Ishikawa (cell line): ENCODE measurements around the gene SOBP.

Source experiments
- CREB1 ChIP-seq: IDR thresholded peaks from 2 replicates; pipeline ENCODE4 v1.6.1; 2012; ENCODE audit warnings: low read depth
- EGR1 ChIP-seq: IDR thresholded peaks from 2 replicates; pipeline ENCODE4 v1.6.1; 2012
- EP300 ChIP-seq: IDR thresholded peaks from 2 replicates; pipeline ENCODE4 v1.6.1; 2012; ENCODE audit warnings: borderline replicate concordance
- FOXM1 ChIP-seq: IDR thresholded peaks from 2 replicates; pipeline ENCODE4 v1.6.1; 2012; ENCODE audit warnings: low read depth, borderline replicate concordance
- TAF1 ChIP-seq: IDR thresholded peaks from 2 replicates; pipeline ENCODE4 v1.6.1; 2012; ENCODE audit warnings: low read depth, mild to moderate bottlenecking
- TCF12 ChIP-seq: IDR thresholded peaks from 2 replicates; pipeline ENCODE4 v1.6.1; 2012; ENCODE audit warnings: low read depth
- TEAD4 ChIP-seq: IDR thresholded peaks from 2 replicates; pipeline ENCODE4 v1.6.1; 2012
- USF1 ChIP-seq: IDR thresholded peaks from 2 replicates; pipeline ENCODE4 v1.6.1; 2012
- ZBTB7A ChIP-seq: IDR thresholded peaks from 2 replicates; pipeline ENCODE4 v1.6.1; 2012; ENCODE audit warnings: low read depth
- TF ChIP-seq, protein P1 (sequence below): IDR thresholded peaks from 2 replicates; pipeline ENCODE4 v1.6.1; 2012
- TF ChIP-seq, protein P2 (sequence below): IDR thresholded peaks from 2 replicates; pipeline ENCODE4 v1.6.1; 2012; ENCODE audit warnings: low read depth, mild to moderate bottlenecking

GRCh38 chr6:107642861-107643328, 153.0 kb downstream of the SOBP start:
- TF ChIP-seq TCF12, result no peak
- TF ChIP-seq, protein P1, sequence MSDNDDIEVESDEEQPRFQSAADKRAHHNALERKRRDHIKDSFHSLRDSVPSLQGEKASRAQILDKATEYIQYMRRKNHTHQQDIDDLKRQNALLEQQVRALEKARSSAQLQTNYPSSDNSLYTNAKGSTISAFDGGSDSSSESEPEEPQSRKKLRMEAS, result no peak
- no peak for TF ChIP-seq EP300
- TF ChIP-seq TEAD4, result no peak
- no peak for TF ChIP-seq USF1
- TF ChIP-seq TAF1, result no peak
- no peak for TF ChIP-seq EGR1
- no peak for TF ChIP-seq CREB1
- TF ChIP-seq FOXM1, result no peak
- TF ChIP-seq, protein P2, sequence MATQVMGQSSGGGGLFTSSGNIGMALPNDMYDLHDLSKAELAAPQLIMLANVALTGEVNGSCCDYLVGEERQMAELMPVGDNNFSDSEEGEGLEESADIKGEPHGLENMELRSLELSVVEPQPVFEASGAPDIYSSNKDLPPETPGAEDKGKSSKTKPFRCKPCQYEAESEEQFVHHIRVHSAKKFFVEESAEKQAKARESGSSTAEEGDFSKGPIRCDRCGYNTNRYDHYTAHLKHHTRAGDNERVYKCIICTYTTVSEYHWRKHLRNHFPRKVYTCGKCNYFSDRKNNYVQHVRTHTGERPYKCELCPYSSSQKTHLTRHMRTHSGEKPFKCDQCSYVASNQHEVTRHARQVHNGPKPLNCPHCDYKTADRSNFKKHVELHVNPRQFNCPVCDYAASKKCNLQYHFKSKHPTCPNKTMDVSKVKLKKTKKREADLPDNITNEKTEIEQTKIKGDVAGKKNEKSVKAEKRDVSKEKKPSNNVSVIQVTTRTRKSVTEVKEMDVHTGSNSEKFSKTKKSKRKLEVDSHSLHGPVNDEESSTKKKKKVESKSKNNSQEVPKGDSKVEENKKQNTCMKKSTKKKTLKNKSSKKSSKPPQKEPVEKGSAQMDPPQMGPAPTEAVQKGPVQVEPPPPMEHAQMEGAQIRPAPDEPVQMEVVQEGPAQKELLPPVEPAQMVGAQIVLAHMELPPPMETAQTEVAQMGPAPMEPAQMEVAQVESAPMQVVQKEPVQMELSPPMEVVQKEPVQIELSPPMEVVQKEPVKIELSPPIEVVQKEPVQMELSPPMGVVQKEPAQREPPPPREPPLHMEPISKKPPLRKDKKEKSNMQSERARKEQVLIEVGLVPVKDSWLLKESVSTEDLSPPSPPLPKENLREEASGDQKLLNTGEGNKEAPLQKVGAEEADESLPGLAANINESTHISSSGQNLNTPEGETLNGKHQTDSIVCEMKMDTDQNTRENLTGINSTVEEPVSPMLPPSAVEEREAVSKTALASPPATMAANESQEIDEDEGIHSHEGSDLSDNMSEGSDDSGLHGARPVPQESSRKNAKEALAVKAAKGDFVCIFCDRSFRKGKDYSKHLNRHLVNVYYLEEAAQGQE, result no peak
- no peak for TF ChIP-seq ZBTB7A
